Right lobe of liver (tissue), 4 donors: Measurements from ENCODE around the gene APOBEC3B.

Experiments used
- POLR2A ChIP-seq: fragments of 450-650 bp; IDR thresholded peaks from one replicate; pipeline ENCODE4 v1.6.1; 2017; ENCODE audit warnings: antibody characterized with exemption, mild to moderate bottlenecking
- TF ChIP-seq, protein P1 (sequence below), 4 donors: fragments of 200-600 bp in 3 of 4; fragments of 450-650 bp in 1 of 4; IDR thresholded peaks; one replicate each; pipeline versions ENCODE4 v1.5.1 to v1.8.0; 2016 to 2022; ENCODE audit warnings: antibody characterized with exemption in 4 of 4, mild to moderate bottlenecking in 2 of 4
- donor health status: DM: no; HTN: no; CAD: no.
- donor health status: DM: no; HTN: no; CAD: no.
- donor health status: DM: no; HTN: yes; CAD: no.

- TF ChIP-seq, protein P1, sequence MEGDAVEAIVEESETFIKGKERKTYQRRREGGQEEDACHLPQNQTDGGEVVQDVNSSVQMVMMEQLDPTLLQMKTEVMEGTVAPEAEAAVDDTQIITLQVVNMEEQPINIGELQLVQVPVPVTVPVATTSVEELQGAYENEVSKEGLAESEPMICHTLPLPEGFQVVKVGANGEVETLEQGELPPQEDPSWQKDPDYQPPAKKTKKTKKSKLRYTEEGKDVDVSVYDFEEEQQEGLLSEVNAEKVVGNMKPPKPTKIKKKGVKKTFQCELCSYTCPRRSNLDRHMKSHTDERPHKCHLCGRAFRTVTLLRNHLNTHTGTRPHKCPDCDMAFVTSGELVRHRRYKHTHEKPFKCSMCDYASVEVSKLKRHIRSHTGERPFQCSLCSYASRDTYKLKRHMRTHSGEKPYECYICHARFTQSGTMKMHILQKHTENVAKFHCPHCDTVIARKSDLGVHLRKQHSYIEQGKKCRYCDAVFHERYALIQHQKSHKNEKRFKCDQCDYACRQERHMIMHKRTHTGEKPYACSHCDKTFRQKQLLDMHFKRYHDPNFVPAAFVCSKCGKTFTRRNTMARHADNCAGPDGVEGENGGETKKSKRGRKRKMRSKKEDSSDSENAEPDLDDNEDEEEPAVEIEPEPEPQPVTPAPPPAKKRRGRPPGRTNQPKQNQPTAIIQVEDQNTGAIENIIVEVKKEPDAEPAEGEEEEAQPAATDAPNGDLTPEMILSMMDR (IDR thresholded peaks at IDR 0.05) = no peak
- TF ChIP-seq POLR2A = no peak
Measured at GRCh38 chr22:38937541-38937940, 44.6 kb upstream of the APOBEC3B start.
